ENCODE data around the gene SEMA5A. TPM values are rescaled to one million over a fixed set of nuclear protein-coding genes. Genes with fewer than 3 reads are reported as not detected.

The SEMA5A gene
- total RNA-seq, 2 donors from 2014 or later, result 3.4 to 40.2 TPM

GRCh38 chr5:9201011-9201410, 344.9 kb downstream of the SEMA5A start:
- no peaks in the 10 kb centered on the region for H3K9me3 ChIP-seq
- H3K27ac ChIP-seq, result no peak overlapping the region
- no peaks in the 10 kb centered on the region for H3K27me3 ChIP-seq
- H3K36me3 ChIP-seq (replicated peaks in 1 of 2; ENCODE audit: insufficient read depth in 1 of 2, low read depth in 2 of 2), result no peaks in the 10 kb centered on the region
- ATAC-seq (no peak), DNase-seq (no peak)
- WGBS, 2 donors, result 66 to 93% methylated on average over 2 of the region's 2 CpGs
- intact Hi-C loops (cut with DNase I), result no loop called here
- H3K4me3 ChIP-seq, result no peak overlapping the region
- no peaks in the 10 kb centered on the region for H3K4me1 ChIP-seq
- no peak for TF ChIP-seq POLR2A (IDR thresholded peaks at IDR 0.05)
- TF ChIP-seq, protein P1, sequence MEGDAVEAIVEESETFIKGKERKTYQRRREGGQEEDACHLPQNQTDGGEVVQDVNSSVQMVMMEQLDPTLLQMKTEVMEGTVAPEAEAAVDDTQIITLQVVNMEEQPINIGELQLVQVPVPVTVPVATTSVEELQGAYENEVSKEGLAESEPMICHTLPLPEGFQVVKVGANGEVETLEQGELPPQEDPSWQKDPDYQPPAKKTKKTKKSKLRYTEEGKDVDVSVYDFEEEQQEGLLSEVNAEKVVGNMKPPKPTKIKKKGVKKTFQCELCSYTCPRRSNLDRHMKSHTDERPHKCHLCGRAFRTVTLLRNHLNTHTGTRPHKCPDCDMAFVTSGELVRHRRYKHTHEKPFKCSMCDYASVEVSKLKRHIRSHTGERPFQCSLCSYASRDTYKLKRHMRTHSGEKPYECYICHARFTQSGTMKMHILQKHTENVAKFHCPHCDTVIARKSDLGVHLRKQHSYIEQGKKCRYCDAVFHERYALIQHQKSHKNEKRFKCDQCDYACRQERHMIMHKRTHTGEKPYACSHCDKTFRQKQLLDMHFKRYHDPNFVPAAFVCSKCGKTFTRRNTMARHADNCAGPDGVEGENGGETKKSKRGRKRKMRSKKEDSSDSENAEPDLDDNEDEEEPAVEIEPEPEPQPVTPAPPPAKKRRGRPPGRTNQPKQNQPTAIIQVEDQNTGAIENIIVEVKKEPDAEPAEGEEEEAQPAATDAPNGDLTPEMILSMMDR (IDR thresholded peaks at IDR 0.05), result no peak

DNA sequence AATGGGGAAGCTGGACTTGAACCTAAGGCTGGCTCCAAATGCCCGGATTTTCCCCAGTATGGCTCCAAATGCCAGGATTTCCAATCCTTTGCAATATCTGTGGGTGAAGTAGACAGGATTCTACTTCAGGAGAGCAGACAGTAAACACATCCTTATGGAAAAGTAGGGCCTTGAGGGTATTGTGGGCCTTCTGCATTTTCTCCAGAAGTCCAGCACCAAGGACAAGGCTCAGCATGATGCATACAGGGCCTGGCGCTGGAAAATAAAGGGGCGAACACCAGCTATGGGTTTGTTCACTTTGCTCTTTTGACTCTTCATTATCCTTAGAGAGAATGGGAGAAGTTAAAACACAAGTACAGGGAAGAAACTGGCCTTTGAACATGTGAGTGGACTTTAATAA, 347.5 kb downstream of the SEMA5A start:
- Histone ChIP-seq H3K4me1 (no peaks in the 10 kb centered on the region), H3K9me3 (no peaks in the 10 kb centered on the region), H3K36me3 (replicated peaks in 1 of 2; ENCODE audit: insufficient read depth in 1 of 2, low read depth in 2 of 2) (no peaks in the 10 kb centered on the region), H3K27ac (no peak overlapping the region), H3K4me3 (no peak overlapping the region), H3K27me3 (no peaks in the 10 kb centered on the region)
- intact Hi-C loops (cut with DNase I), result no loop called here
- TF ChIP-seq POLR2A (IDR thresholded peaks at IDR 0.05), result no peak
- TF ChIP-seq, protein P1 (IDR thresholded peaks at IDR 0.05), result no peak
- WGBS, 2 donors, result 90 to 96% methylated on average over 3 of the region's 3 CpGs
- DNase-seq (no peak), ATAC-seq (no peak)

DNA sequence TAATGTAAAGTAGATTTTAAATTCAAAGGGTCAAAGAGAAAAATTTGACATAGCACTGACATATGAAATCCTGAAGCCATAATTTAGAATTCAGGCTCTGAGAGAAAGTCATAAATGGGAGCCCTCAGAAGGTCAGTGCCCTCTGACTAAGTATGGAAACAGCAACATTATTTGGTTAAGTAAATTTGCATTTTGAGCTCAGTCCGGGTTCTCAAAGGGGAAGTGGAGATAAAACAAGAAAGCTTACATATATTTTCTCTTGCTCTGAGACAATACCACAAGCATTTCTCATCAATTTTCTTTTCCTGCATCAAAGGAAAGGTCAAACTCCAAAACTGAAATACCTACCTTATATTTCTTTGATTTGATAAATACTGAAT, 348.0 kb downstream of the SEMA5A start:
- no peak for TF ChIP-seq POLR2A (IDR thresholded peaks at IDR 0.05)
- TF ChIP-seq, protein P1 (IDR thresholded peaks at IDR 0.05), result no peak
- Histone ChIP-seq H3K4me3 (no peak overlapping the region), H3K27me3 (no peaks in the 10 kb centered on the region), H3K4me1 (no peaks in the 10 kb centered on the region), H3K27ac (no peak overlapping the region), H3K9me3 (no peaks in the 10 kb centered on the region), H3K36me3 (replicated peaks in 1 of 2; ENCODE audit: insufficient read depth in 1 of 2, low read depth in 2 of 2) (no peaks in the 10 kb centered on the region)
- intact Hi-C loops (cut with DNase I), result no loop called here
- ATAC-seq (no peak), DNase-seq (no peak)
- WGBS, 2 donors, result 11 to 35% methylated on average over 1 of the region's 1 CpG

DNA sequence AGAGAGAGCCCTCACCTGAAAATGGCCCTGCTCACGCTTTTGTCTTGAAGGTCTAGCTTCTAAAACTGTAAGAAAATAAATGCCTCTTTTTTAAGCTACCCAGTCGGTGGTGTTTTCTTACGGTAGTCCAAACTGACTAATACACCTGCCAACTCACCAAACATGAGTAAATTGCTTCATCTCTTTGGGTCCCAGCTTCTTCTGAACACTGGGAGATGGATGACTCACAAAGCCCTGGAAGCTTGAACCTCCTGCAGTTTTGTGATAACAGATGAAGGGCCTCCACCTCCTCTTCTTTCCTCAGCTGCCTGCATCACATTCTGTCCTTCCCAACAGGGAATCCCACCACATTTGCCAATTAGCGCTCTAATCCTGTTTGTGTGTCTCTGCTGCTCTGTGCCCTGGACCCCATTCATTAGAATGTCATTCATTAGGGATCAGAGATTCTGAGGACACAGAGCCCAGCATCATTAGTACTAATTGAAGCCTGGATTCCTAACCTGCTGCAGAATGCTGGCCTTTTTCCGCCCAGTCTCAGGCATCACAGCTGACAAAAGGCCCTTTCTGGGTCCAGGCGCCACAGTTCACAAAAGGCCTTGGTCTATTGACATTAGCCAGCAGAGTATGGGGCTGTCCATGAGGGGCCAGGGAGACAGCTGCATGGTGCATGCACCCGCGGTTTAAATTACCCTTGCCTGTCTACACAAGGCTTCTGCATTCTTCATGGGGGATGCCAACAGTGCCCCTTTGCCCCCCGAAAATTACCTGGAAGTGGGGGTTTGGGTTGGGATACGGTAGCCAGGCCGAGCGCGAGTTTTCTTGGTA, 349.3 kb downstream of the SEMA5A start:
- no peaks in the 10 kb centered on the region for H3K4me1 ChIP-seq
- no peaks in the 10 kb centered on the region for H3K27me3 ChIP-seq
- DNase-seq (no peak), ATAC-seq (no peak)
- no peaks in the 10 kb centered on the region for H3K36me3 ChIP-seq (replicated peaks in 1 of 2; ENCODE audit: insufficient read depth in 1 of 2, low read depth in 2 of 2)
- H3K4me3 ChIP-seq, result no peak overlapping the region
- intact Hi-C loops (cut with DNase I), result no loop called here
- 92 to 93% methylated on average over 13 of the region's 13 CpGs for WGBS, 2 donors
- H3K27ac ChIP-seq, result no peak overlapping the region
- no peak for TF ChIP-seq POLR2A (IDR thresholded peaks at IDR 0.05)
- TF ChIP-seq, protein P1 (IDR thresholded peaks at IDR 0.05), result no peak
- no peaks in the 10 kb centered on the region for H3K9me3 ChIP-seq

GRCh38 chr5:9194509-9194908, 351.4 kb downstream of the SEMA5A start:
- intact Hi-C loops (cut with DNase I), result no loop called here
- no peaks in the 10 kb centered on the region for H3K27me3 ChIP-seq
- no peaks in the 10 kb centered on the region for H3K9me3 ChIP-seq
- H3K27ac ChIP-seq, result no peak overlapping the region
- no peak overlapping the region for H3K4me3 ChIP-seq
- ATAC-seq (no peak), DNase-seq (no peak)
- 53 to 61% methylated on average over 3 of the region's 3 CpGs for WGBS, 2 donors
- no peaks in the 10 kb centered on the region for H3K4me1 ChIP-seq
- H3K36me3 ChIP-seq (replicated peaks in 1 of 2; ENCODE audit: insufficient read depth in 1 of 2, low read depth in 2 of 2), result no peaks in the 10 kb centered on the region
- TF ChIP-seq, protein P1 (IDR thresholded peaks at IDR 0.05), result no peak
- no peak for TF ChIP-seq POLR2A (IDR thresholded peaks at IDR 0.05)
